HG03103 (cell line): ENCODE measurements around the gene GTF3C4.
A peak's percentile ranks its signal among the peaks of the same experiment; 100 is the strongest.

Experiments
- ATAC-seq: cut with Tn5 transposase; IDR thresholded peaks from one replicate; pipeline ENCODE4 v1.9.1; 2021; ENCODE audit warnings: low read depth; ENCODE audit not compliant: unreplicated experiment

GTF3C4 gene

GRCh38 chr9:132647806-132648205 lies 22.5 kb upstream of the GTF3C4 start:
- ATAC-seq = no peak

- no peak for ATAC-seq
Measured at GRCh38 chr9:132648283-132648682, 22.0 kb upstream of the GTF3C4 start.

- ATAC-seq = no peak
Measured at GRCh38 chr9:132648685-132649084, 21.6 kb upstream of the GTF3C4 start.

- no peak for ATAC-seq
Measured at GRCh38 chr9:132651259-132651658, 19.0 kb upstream of the GTF3C4 start.

GRCh38 chr9:132656299-132656698 lies 14.0 kb upstream of the GTF3C4 start:
- ATAC-seq = no peak

- ATAC-seq = no peak
Measured at GRCh38 chr9:132662152-132662945, 7.9 kb upstream of the GTF3C4 start.

GRCh38 chr9:132663117-132663516 lies 7.1 kb upstream of the GTF3C4 start:
- ATAC-seq = no peak

- ATAC-seq = no peak
Measured at GRCh38 chr9:132663851-132664250, 6.4 kb upstream of the GTF3C4 start.

GRCh38 chr9:132669319-132669697 lies 956 bp upstream of the GTF3C4 start:
- ATAC-seq = peak; percentile 29

GRCh38 chr9:132669698-132670456 lies 387 bp upstream of the GTF3C4 start, which contains the start of gene DDX31:
DDX31 (minus strand) TSS chr9:132669983; CDS start chr9:132669934, 49 bp downstream.
- peak; percentile 50 for ATAC-seq

GRCh38 chr9:132671620-132672412 lies 1.6 kb downstream of the GTF3C4 start:
- ATAC-seq = no peak

- ATAC-seq = no peak
Measured at GRCh38 chr9:132672413-132672690, 2.1 kb downstream of the GTF3C4 start.

GRCh38 chr9:132673355-132673754 lies 3.1 kb downstream of the GTF3C4 start:
- no peak for ATAC-seq

- no peak for ATAC-seq
Measured at GRCh38 chr9:132674485-132674884, 4.2 kb downstream of the GTF3C4 start.

- no peak for ATAC-seq
Measured at GRCh38 chr9:132677976-132678375, 7.7 kb downstream of the GTF3C4 start.

GRCh38 chr9:132679946-132680625 lies 9.8 kb downstream of the GTF3C4 start:
- ATAC-seq = no peak

GRCh38 chr9:132681561-132681960 lies 11.3 kb downstream of the GTF3C4 start:
- no peak for ATAC-seq

- no peak for ATAC-seq
Measured at GRCh38 chr9:132683873-132684272, 13.6 kb downstream of the GTF3C4 start.

- no peak for ATAC-seq
Measured at GRCh38 chr9:132690696-132691095, 20.4 kb downstream of the GTF3C4 start.

- ATAC-seq = no peak
Measured at GRCh38 chr9:132694144-132694543, 23.9 kb downstream of the GTF3C4 start.

GRCh38 chr9:132697230-132697629 lies 27.0 kb downstream of the GTF3C4 start:
- ATAC-seq = no peak
